ENCODE data around the gene TBCE.

DNA sequence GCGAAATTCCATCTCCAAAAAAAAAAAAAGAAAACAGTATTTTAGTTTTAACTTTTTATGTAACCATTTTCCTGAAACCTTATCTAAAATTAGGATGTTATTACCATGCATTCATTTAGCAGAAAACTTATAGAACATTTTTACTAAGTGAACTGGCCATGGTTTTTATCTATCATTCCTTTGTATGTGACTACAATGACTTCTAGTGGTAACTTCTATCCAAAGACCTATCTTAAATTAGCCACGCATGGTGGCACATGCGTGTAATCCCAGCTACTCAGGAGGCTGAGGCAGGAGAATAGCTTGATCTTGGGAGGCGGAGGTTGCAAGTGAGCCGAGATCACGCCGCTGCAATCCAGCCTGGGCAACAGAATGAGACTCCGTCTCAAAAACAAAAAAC, 27.5 kb upstream of the TBCE start:
- TF ChIP-seq, protein P1, sequence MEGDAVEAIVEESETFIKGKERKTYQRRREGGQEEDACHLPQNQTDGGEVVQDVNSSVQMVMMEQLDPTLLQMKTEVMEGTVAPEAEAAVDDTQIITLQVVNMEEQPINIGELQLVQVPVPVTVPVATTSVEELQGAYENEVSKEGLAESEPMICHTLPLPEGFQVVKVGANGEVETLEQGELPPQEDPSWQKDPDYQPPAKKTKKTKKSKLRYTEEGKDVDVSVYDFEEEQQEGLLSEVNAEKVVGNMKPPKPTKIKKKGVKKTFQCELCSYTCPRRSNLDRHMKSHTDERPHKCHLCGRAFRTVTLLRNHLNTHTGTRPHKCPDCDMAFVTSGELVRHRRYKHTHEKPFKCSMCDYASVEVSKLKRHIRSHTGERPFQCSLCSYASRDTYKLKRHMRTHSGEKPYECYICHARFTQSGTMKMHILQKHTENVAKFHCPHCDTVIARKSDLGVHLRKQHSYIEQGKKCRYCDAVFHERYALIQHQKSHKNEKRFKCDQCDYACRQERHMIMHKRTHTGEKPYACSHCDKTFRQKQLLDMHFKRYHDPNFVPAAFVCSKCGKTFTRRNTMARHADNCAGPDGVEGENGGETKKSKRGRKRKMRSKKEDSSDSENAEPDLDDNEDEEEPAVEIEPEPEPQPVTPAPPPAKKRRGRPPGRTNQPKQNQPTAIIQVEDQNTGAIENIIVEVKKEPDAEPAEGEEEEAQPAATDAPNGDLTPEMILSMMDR (IDR thresholded peaks at IDR 0.05 in 4 of 5, conservative IDR thresholded peaks at IDR 0.05 in 1 of 5): no peak
- no peak for TF ChIP-seq POLR2A (IDR thresholded peaks at IDR 0.05)

Data from gastrocnemius medialis (tissue), 4 donors.